ENCODE measurements around the gene FCGBP.
"Not testable (repeated sequence)": the region's sequence is repeated elsewhere in the genome, so short reads cannot be mapped to it uniquely, and the experiment has no call there.

The FCGBP gene

DNA sequence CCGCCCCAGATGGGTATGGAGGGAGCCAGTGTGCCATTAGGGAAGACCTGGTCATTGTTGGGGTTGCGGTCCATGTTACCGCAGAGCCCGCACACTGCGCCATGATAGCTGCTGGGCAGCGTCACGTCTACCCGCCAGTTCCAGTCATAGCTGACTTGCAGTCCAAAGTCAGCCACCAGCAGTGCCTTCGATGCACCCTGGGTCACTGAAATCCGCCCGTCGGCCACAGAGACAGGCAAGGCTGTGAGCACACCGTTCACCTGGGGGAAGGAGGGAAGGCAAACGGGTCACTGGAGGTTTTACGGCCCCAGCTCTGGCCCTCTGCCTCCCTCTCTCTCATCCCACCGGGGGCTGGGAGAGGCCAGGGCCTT lies 40.2 kb downstream of the FCGBP start:
- H3K36me3 ChIP-seq (ENCODE audit: insufficient read depth, low read depth, low read length); H3K9ac ChIP-seq (ENCODE audit: low read depth, low read length); H3K4me1 ChIP-seq (ENCODE audit: insufficient read depth, low read length); H3K27me3 ChIP-seq (ENCODE audit: insufficient read depth, low read length); H3K4me3 ChIP-seq (ENCODE audit: low read length); H3K9me3 ChIP-seq (ENCODE audit: insufficient read depth, low read depth, low read length); H3K27ac ChIP-seq (ENCODE audit: low read length): not testable (repeated sequence)

- H3K9me3 ChIP-seq (ENCODE audit: insufficient read depth, low read depth, low read length); H3K27ac ChIP-seq (ENCODE audit: low read length); H3K27me3 ChIP-seq (ENCODE audit: insufficient read depth, low read length); H3K4me1 ChIP-seq (ENCODE audit: insufficient read depth, low read length); H3K36me3 ChIP-seq (ENCODE audit: insufficient read depth, low read depth, low read length); H3K9ac ChIP-seq (ENCODE audit: low read depth, low read length); H3K4me3 ChIP-seq (ENCODE audit: low read length): not testable (repeated sequence)
These were observed 40.8 kb downstream of the FCGBP start for GRCh38 chr19:39893366-39894235.

- not testable (repeated sequence) for H3K27me3 ChIP-seq (ENCODE audit: insufficient read depth, low read length); H3K9me3 ChIP-seq (ENCODE audit: insufficient read depth, low read depth, low read length); H3K4me1 ChIP-seq (ENCODE audit: insufficient read depth, low read length); H3K36me3 ChIP-seq (ENCODE audit: insufficient read depth, low read depth, low read length); H3K9ac ChIP-seq (ENCODE audit: low read depth, low read length); H3K27ac ChIP-seq (ENCODE audit: low read length); H3K4me3 ChIP-seq (ENCODE audit: low read length)
These were observed 41.9 kb downstream of the FCGBP start for GRCh38 chr19:39892506-39892902.

DNA sequence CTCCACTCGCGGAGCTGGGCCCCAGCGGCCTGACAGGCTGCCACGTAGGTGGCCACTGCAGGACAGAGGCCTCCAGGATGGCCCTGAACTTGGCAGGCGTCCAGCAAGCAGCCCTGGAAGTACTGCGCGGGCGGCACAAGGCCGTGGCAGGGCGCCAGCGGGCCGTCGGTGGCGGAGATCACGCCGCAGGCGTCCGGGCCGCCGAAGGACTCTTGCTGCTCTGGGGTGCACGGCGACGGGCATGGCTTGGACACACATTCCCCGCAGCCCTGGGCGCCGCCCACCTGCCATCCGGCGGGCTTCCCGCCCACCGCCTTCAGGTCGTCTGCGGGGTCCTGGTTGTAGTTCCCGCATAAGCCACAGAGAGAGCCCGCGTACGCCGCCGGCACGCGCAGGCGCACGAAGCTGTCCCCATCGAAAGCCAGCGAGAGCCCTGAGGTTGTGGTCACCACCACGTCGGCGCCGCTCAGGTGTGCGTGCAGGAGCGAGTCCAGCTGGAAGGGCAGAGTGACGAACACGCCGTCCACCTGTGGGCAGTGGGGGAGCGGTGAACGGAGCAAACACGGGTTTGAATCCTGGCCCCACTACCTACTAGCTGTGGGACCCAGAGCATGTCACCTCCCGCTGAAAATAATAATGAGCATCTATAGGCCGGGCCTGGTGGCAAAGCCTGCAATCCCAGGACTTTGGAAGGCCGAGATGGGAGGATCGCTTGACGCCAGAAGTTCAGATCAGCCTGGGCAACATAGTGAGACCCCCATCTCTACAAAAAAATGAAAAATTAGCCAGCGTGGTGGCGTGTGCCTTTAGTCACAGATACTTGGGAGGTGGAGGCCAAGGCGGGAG lies 42.6 kb downstream of the FCGBP start:
- H3K4me3 ChIP-seq (ENCODE audit: low read length); H3K36me3 ChIP-seq (ENCODE audit: insufficient read depth, low read depth, low read length); H3K4me1 ChIP-seq (ENCODE audit: insufficient read depth, low read length); H3K27ac ChIP-seq (ENCODE audit: low read length); H3K9me3 ChIP-seq (ENCODE audit: insufficient read depth, low read depth, low read length); H3K27me3 ChIP-seq (ENCODE audit: insufficient read depth, low read length); H3K9ac ChIP-seq (ENCODE audit: low read depth, low read length): not testable (repeated sequence)

- Histone ChIP-seq H3K9me3 (ENCODE audit: insufficient read depth, low read depth, low read length) (no peaks in the 10 kb centered on the region), H3K27ac (ENCODE audit: low read length) (no peak overlapping the region), H3K27me3 (ENCODE audit: insufficient read depth, low read length) (no peaks in the 10 kb centered on the region), H3K36me3 (ENCODE audit: insufficient read depth, low read depth, low read length) (no peaks in the 10 kb centered on the region), H3K9ac (ENCODE audit: low read depth, low read length) (no peak overlapping the region), H3K4me3 (ENCODE audit: low read length) (no peak overlapping the region), H3K4me1 (ENCODE audit: insufficient read depth, low read length) (no peaks in the 10 kb centered on the region)
These were observed 43.5 kb downstream of the FCGBP start for GRCh38 chr19:39890755-39891551.

- not testable (repeated sequence) for H3K9me3 ChIP-seq (ENCODE audit: insufficient read depth, low read depth, low read length); H3K27me3 ChIP-seq (ENCODE audit: insufficient read depth, low read length); H3K36me3 ChIP-seq (ENCODE audit: insufficient read depth, low read depth, low read length); H3K4me1 ChIP-seq (ENCODE audit: insufficient read depth, low read length); H3K27ac ChIP-seq (ENCODE audit: low read length); H3K4me3 ChIP-seq (ENCODE audit: low read length); H3K9ac ChIP-seq (ENCODE audit: low read depth, low read length)
These were observed 44.3 kb downstream of the FCGBP start for GRCh38 chr19:39889872-39890754.

GRCh38 chr19:39887456-39887951 lies 46.9 kb downstream of the FCGBP start:
- not testable (repeated sequence) for H3K27me3 ChIP-seq (ENCODE audit: insufficient read depth, low read length); H3K9me3 ChIP-seq (ENCODE audit: insufficient read depth, low read depth, low read length); H3K4me3 ChIP-seq (ENCODE audit: low read length); H3K4me1 ChIP-seq (ENCODE audit: insufficient read depth, low read length); H3K36me3 ChIP-seq (ENCODE audit: insufficient read depth, low read depth, low read length); H3K27ac ChIP-seq (ENCODE audit: low read length); H3K9ac ChIP-seq (ENCODE audit: low read depth, low read length)

GRCh38 chr19:39885821-39886554 lies 48.4 kb downstream of the FCGBP start:
- not testable (repeated sequence) for H3K36me3 ChIP-seq (ENCODE audit: insufficient read depth, low read depth, low read length); H3K9me3 ChIP-seq (ENCODE audit: insufficient read depth, low read depth, low read length); H3K9ac ChIP-seq (ENCODE audit: low read depth, low read length); H3K4me1 ChIP-seq (ENCODE audit: insufficient read depth, low read length); H3K27me3 ChIP-seq (ENCODE audit: insufficient read depth, low read length); H3K4me3 ChIP-seq (ENCODE audit: low read length); H3K27ac ChIP-seq (ENCODE audit: low read length)

GRCh38 chr19:39884721-39885120 lies 49.7 kb downstream of the FCGBP start:
- not testable (repeated sequence) for H3K4me3 ChIP-seq (ENCODE audit: low read length); H3K9ac ChIP-seq (ENCODE audit: low read depth, low read length); H3K36me3 ChIP-seq (ENCODE audit: insufficient read depth, low read depth, low read length); H3K27ac ChIP-seq (ENCODE audit: low read length); H3K4me1 ChIP-seq (ENCODE audit: insufficient read depth, low read length); H3K9me3 ChIP-seq (ENCODE audit: insufficient read depth, low read depth, low read length); H3K27me3 ChIP-seq (ENCODE audit: insufficient read depth, low read length)

All from iPS-20b (cell line).